Measurements from ENCODE around the gene SAAL1.
A peak's percentile ranks its signal among the peaks of the same experiment; 100 is the strongest.
"Not testable (repeated sequence)": the region's sequence is repeated elsewhere in the genome, so short reads cannot be mapped to it uniquely, and the experiment has no call there.

Gene SAAL1

GRCh38 chr11:18105802-18106574 is at the start of gene SAAL1:
SAAL1 (minus strand) TSS chr11:18106082; CDS start chr11:18106041, 41 bp downstream.
- peak; percentile 89 for DNase-seq

- no peak for DNase-seq
Measured at GRCh38 chr11:18151581-18151980, 45.7 kb upstream of the SAAL1 start.

GRCh38 chr11:18145837-18146236 is 40.0 kb upstream of the SAAL1 start:
- no peak for DNase-seq

GRCh38 chr11:18145025-18145424 is 39.1 kb upstream of the SAAL1 start:
- DNase-seq = no peak

GRCh38 chr11:18144243-18144642 is 38.4 kb upstream of the SAAL1 start:
- DNase-seq = no peak

- DNase-seq = no peak
Measured at GRCh38 chr11:18140145-18140544, 34.3 kb upstream of the SAAL1 start.

GRCh38 chr11:18137186-18137800 is 31.4 kb upstream of the SAAL1 start:
- no peak for DNase-seq

GRCh38 chr11:18135308-18135707 is 29.4 kb upstream of the SAAL1 start:
- DNase-seq = no peak

- DNase-seq = no peak
Measured at GRCh38 chr11:18132341-18132740, 26.5 kb upstream of the SAAL1 start, which contains the start of gene MRGPRX3. MRGPRX3 (plus strand) TSS chr11:18132571; CDS start chr11:18137203, 4,632 bp downstream.

- not testable (repeated sequence) for DNase-seq
Measured at GRCh38 chr11:18131115-18131514, 25.2 kb upstream of the SAAL1 start.

- DNase-seq = not testable (repeated sequence)
Measured at GRCh38 chr11:18121331-18121828, 15.5 kb upstream of the SAAL1 start.

GRCh38 chr11:18115360-18116127 is 9.7 kb upstream of the SAAL1 start:
- DNase-seq = peak; percentile 54

GRCh38 chr11:18111005-18111404 is 5.1 kb upstream of the SAAL1 start:
- no peak for DNase-seq

- DNase-seq = no peak
Measured at GRCh38 chr11:18108254-18108653, 2.4 kb upstream of the SAAL1 start.

GRCh38 chr11:18106688-18107087 is 806 bp upstream of the SAAL1 start:
- DNase-seq = no peak

- DNase-seq = no peak
Measured at GRCh38 chr11:18105086-18105801, 638 bp downstream of the SAAL1 start.

- no peak for DNase-seq
Measured at GRCh38 chr11:18100926-18101656, 4.8 kb downstream of the SAAL1 start.

GRCh38 chr11:18093959-18094358 is 11.9 kb downstream of the SAAL1 start:
- no peak for DNase-seq

GRCh38 chr11:18091731-18092130 is 14.2 kb downstream of the SAAL1 start:
- no peak for DNase-seq

GRCh38 chr11:18088966-18089365 is 16.9 kb downstream of the SAAL1 start:
- DNase-seq = no peak

- no peak for DNase-seq
Measured at GRCh38 chr11:18088366-18088765, 17.5 kb downstream of the SAAL1 start.

GRCh38 chr11:18081551-18081950 is 24.3 kb downstream of the SAAL1 start:
- no peak for DNase-seq
